ENCODE results near the gene SH3GL1.
"Not testable (repeated sequence)": the region's sequence is repeated elsewhere in the genome, so short reads cannot be mapped to it uniquely, and the experiment has no call there.

SH3GL1 gene

GRCh38 chr19:4362101-4362828 is 38.1 kb downstream of the SH3GL1 start:
- DNase-seq: no peak

- DNase-seq: no peak
These were observed 38.9 kb downstream of the SH3GL1 start for GRCh38 chr19:4361152-4362046.

DNA sequence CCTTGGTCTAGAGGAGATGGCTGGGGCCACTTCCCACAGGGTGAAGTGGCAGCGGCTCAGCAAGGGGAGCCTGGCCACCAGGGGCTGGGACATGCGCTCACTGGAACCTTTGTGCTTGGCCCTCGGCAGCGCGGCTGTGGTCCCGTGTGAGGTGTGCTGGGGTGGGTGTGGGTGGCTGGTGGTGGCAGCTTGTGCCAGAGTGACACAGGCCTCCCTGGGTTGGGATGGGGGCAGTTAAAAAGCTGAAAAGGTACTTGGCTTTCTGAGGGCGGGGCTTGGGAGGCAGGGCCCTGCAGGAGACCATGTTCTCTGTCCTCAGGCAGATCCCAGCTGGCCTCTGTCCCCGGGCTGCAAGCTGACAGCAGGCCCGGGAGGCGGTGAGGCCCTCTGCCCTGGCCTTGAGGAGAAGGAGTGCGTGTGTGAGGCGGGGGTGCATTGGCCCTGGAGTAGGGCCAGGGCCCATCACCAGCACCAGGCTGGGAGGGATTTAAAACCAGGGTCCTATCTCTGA is 39.7 kb downstream of the SH3GL1 start:
- no peak for DNase-seq

DNA sequence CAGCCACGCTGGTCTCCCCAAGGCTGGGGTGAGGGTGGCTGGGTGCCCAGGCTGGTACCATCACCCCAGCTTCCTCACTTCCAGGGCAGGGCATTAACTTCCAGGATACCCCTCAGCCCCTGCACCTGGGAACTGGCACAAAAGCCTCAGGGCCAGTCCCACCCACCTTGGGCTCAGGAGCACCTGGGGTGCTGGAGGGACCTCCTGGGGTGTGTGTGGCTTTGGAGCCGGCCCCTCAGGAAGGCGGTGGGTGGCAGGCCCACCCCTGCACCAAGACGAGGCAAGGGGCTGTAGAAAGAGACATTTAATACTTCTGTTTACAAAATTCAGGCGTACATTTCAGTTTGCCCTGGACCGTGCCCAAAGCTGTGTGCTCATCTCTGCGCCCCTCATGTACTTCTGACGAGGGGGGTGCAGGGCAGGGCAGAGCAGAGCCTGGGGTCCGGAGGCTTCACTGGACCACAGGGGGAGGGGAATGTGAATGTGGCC is 40.2 kb downstream of the SH3GL1 start:
- DNase-seq: no peak

- no peak for DNase-seq
These were observed 40.7 kb downstream of the SH3GL1 start for GRCh38 chr19:4359627-4360000.

DNA sequence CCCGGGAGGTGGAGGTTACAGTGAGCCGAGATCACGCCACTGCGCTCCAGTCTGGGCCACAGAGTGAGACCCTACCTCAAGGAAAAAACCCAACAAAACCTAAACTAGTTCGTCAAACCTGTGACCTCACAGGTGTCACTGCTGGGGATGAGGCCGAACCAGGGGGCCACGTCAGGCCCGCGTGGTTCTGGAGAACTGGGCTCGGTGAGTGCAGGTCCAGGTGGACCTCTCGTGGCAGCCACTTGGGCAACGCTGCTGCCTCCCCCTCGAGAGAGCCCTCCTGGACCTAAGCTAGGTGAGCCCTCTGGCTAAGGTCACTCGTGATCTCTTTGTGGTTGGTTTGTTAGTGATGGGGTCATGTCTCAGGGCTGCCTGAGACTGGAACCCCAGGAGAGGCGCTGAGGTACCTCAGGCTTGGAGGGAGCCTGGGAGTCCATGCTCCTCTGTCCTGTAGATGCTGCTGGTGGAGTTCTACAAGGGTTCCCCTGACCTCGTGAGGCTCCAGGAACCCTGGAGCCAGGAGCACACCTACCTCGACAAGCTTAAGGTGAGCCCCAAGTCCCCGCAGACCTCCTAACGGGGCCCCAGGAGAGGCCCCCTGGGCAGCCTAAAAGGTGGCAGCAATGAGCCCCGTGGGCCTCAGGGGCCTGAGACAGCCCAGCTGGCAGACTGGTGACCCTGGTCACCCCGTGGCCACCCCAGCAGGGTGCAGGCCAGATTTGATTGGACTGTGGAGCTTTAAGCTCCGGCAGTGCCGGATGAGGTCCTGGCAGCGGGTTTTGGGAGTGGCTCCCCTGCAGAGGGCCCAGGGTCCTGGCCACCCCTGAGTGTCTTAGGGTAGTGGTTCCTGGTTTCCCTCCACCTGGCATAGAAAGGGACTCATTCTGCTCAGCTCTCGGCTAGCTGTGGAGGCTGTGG is 41.4 kb downstream of the SH3GL1 start:
- DNase-seq: no peak

DNA sequence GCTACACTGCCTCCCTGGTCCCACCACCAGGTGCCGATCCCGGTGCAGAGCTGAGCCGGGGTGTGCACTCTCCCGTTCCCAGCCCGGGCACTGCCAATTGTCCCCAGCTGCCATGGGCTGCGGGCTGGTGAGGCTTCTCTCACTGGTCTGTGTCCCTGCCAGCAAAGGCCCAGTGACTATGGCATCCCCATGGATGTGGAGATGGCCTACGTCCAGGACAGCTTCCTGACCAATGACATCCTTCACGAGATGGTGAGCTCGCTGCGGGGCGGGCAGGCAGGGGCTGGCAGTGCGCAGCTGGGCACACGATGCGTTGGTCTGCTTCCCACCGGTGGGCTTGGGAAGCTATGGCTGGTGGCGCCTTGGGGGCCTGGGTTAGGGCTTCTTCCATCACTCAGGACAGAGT is 42.4 kb downstream of the SH3GL1 start:
- no peak for DNase-seq

- no peak for DNase-seq
These were observed 43.1 kb downstream of the SH3GL1 start for GRCh38 chr19:4357095-4357797.

DNA sequence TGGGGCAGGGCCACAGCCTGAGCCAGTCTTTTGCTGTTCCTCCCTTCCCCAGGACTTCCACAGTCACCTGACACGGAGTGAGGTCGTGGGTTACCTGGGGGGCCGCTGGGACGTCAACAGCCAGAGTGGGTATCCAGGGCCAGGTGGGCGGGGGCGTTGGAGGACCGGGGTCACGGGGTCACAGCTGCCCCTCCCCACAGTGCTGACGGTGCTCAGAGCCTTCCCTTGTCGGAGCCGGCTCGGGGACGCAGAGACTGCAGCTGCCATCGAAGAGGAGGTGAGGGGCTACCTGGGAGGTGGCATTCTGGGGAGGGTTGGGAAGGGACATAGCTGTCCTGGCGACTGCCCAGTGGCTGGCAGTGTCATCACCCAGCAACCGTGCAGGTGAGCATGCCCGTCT is 45.5 kb downstream of the SH3GL1 start:
- no peak for DNase-seq

- DNase-seq: no peak
These were observed 46.1 kb downstream of the SH3GL1 start for GRCh38 chr19:4354282-4354681.

DNA sequence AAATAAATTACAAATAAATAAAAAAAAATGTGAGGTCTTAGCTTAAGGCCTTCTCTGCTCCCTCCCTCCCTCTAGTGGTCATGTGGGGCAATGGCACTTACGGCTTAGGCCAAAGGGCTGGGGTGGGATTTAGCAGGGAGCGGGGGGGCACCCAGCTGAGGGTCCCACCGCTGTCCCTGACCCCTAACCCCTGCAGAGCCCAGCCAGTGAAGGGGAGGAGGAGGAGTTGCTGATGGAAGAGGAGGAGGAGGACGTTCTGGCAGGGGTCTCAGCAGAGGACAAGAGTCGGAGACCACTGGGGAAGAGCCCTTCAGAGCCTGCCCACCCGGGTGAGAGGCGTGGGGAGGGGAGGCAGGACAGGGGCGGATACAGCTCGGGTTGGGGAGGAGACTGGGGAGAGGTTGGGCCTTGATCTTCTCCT is 47.6 kb downstream of the SH3GL1 start:
- no peak for DNase-seq

DNA sequence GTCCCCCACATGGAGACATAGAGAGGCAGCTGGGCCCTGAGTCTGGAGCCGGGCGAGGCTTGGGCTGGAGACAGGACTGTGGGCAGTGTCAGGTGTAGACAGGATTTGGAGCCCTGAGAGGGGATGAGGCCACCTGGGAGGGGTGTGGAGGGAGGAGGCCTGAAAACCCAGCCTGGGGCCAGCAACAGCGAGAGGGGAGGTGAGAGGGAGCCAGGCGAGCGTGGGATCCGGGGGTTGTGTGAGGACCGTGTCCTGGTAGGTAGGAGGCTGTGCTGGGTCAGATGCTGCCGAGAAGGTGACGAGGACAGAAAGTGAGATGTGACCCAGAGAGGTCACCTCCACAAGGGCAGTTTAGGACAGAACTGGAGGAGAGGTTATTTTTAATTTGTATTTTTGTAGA is 49.6 kb downstream of the SH3GL1 start:
- no peak for DNase-seq

- no peak for DNase-seq
These were observed 50.2 kb downstream of the SH3GL1 start for GRCh38 chr19:4350111-4350510.

GRCh38 chr19:4349225-4349624 is 51.1 kb downstream of the SH3GL1 start:
- DNase-seq: not testable (repeated sequence)

GRCh38 chr19:4347521-4347920 is 52.8 kb downstream of the SH3GL1 start:
- no peak for DNase-seq

DNA sequence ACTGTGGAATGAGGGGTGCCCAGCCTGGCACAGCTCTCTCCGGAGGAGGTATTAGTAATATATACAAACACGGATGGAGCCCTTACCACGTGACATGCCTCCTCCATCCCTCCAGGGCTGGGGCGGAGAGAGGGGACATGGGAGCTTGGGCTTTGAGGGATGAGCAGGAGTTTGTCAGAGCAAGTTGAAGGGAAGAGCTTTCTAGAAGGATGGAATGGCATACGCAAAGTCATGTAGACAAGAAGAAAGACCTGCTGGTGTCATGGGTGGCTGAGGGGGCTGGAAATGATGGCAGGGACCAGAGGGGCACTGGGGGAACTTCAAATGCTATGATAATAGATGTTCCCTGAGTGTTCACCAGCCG is 54.3 kb downstream of the SH3GL1 start:
- no peak for DNase-seq

DNA sequence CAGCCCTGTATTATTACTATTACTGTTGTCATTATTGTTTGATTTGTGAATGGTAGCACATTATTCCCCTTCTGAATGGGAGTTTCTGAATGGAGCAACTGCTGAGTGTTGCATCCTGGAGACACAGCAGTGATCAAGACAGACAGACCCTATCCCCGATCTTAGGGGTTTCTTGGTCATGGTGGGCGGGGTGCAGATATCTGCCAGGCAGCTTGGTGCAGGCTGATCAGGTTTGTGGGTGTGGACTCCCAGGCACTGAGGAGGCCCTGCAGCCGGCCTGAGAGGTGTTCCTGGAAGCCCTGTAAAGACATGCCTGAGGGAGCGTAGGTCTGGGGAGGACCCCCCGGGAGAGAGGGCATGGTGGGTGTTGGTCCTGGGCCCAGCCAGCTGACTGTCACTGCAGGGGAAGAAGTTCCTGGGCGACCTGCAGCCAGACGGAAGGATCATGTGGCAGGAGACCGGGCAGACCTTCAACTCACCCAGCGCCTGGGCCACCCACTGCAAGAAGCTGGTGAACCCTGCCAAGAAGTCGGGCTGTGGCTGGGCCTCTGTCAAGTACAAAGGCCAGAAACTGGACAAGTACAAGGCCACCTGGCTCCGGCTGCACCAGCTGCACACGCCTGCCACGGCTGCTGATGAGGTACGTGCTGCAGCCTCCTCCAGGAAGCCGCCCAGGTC is 54.9 kb downstream of the SH3GL1 start:
- DNase-seq: no peak

DNA sequence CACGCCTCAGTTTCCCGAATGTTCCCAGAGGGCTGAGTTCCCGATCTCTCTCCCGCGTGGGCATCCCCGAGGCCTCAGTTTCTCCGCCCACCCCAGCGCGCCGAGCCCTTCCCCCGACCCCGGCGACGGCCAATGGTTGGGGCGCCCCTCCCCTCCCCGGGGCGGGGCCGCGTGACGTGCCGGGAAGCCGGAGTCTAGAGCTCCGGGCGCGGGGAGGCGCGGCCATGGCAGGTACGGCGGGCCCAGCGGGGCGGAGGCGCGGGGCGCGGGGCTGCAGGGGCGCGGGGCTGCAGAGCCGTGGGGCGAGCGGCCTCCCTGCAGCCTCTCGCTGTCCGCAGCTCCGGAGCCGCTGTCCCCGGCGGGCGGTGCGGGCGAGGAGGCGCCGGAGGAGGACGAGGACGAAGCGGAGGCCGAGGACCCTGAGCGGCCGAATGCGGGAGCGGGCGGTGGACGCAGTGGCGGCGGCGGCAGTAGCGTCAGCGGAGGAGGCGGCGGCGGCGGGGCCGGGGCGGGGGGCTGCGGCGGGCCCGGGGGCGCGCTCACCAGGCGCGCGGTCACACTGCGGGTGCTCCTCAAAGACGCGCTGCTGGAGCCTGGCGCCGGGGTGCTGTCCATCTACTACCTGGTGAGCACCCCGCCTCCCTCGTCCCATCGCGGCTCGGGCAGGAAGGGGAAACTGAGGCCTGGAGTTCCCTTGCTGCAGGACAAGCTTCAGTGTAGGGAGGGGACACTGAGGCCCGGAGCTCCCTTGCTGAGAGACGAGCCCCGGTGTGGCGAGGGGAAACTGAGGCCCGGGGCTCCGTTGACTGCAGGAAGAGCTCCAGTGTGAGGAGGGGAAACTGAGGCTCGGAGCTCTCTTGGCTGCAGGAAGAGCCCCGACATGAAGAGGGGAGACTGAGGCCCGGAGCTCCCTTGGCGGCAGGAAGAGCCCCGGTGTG is 56.7 kb downstream of the SH3GL1 start, which contains the start of gene MPND:
Gene MPND, plus strand, starts transcription at position 193 of the 938 bp plus-strand sequence. Its CDS starts 32 bp downstream, at position 225.
- DNase-seq: peak; percentile 45

- DNase-seq: peak; percentile 100
These were observed 57.6 kb downstream of the SH3GL1 start for GRCh38 chr19:4342615-4343369.

GRCh38 chr19:4342314-4342614 is 58.1 kb downstream of the SH3GL1 start:
- no peak for DNase-seq
